GM12878 (cell line): ENCODE data around the gene ABCA9. TPM values are rescaled to one million over a fixed set of nuclear protein-coding genes. Genes with fewer than 3 reads are reported as not detected.

Source experiments
- ATAC-seq: fragments of 200-7000 bp; cut with Tn5 transposase; 3 replicates; pipeline ENCODE4 v1.9.1; 2020; ENCODE audit warnings: mild to moderate bottlenecking, moderate library complexity
- BruUV-seq: library from RNA; stranded (reverse); fragments of 400-500 nt; replicated peaks from 2 replicates; lab custom pipeline; 2021; lab: Mats Ljungman, UMichigan
- CTCF ChIA-PET: fragments of 300-600 bp; sonication (Branson Sonifier 250); formaldehyde crosslinking; extraction: SDS; loops from one replicate; lab custom pipeline; 2021; ENCODE audit warnings: inconsistent platforms; lab: Yijun Ruan, JAX
- POLR2A ChIA-PET: fragments of 350-600 bp; formaldehyde crosslinking; extraction: SDS; loops from one replicate; lab custom pipeline; 2021; ENCODE audit warnings: inconsistent platforms; lab: Charles Lee
- RAD21 ChIA-PET: fragments of 300-600 bp; sonication (Branson Sonifier 250); formaldehyde crosslinking; loops from one replicate; lab custom pipeline; 2023; ENCODE audit warnings: antibody characterized with exemption; ENCODE audit not compliant: unreplicated experiment; lab: Charles Lee
- SMC1A ChIA-PET: fragments of 300-600 bp; sonication (Branson Sonifier 250); formaldehyde crosslinking; loops from one replicate; lab custom pipeline; 2023; ENCODE audit not compliant: unreplicated experiment, uncharacterized antibody; lab: Charles Lee
- DNase-seq: peaks from one replicate; pipeline ENCODE4 v3.0.0-alpha.2; 2011; ENCODE audit warnings: low read depth, low spot score
- FAIRE-seq: peaks from 3 replicates; lab custom pipeline; 2011; peaks lifted over from hg19 to GRCh38; lab: Jason Lieb, UNC
- H2AFZ ChIP-seq: 2 replicates; pipeline ENCODE4 v1.6.0; 2011; ENCODE audit warnings: low read depth, low read length, control low read depth; ENCODE audit not compliant: control insufficient read depth
- H3K27ac ChIP-seq: 2 replicates; pipeline ENCODE4 v1.5.1; 2011; ENCODE audit warnings: control low read depth; ENCODE audit not compliant: control insufficient read depth, insufficient read depth
- H3K27me3 ChIP-seq, 2 experiments: replicated peaks in 1 of 2; 2 replicates each; pipeline versions ENCODE4 v1.6.0 to v1.6.1; 2011; ENCODE audit warnings: low read length in 1 of 2; ENCODE audit not compliant: control insufficient read depth in 2 of 2, insufficient read depth in 2 of 2
- H3K36me3 ChIP-seq, 2 experiments: 2 replicates each; pipeline ENCODE4 v1.5.1; 2011; ENCODE audit warnings: low read length in 1 of 2; ENCODE audit not compliant: control insufficient read depth in 2 of 2, insufficient read depth in 2 of 2
- H3K4me1 ChIP-seq: 2 replicates; pipeline ENCODE4 v1.6.1; 2011; ENCODE audit warnings: mild to moderate bottlenecking, low read length, moderate library complexity, mixed read lengths; ENCODE audit not compliant: control insufficient read depth, insufficient read depth
- H3K4me2 ChIP-seq: 2 replicates; pipeline ENCODE4 v1.6.0; 2011; ENCODE audit warnings: control low read depth; ENCODE audit not compliant: control insufficient read depth, insufficient read depth
- H3K4me3 ChIP-seq: fragments of 200-600 bp; sonication (generic); 2 replicates; pipeline ENCODE4 v1.5.1; 2016
- H3K79me2 ChIP-seq: 2 replicates; pipeline ENCODE4 v1.6.0; 2011; ENCODE audit warnings: low read length; ENCODE audit not compliant: control insufficient read depth, insufficient read depth
- H3K9ac ChIP-seq: 2 replicates; pipeline ENCODE4 v1.8.0; 2011; ENCODE audit warnings: low read length, control low read depth, mixed read lengths; ENCODE audit not compliant: control insufficient read depth, insufficient read depth
- H3K9me3 ChIP-seq: replicated peaks from 3 replicates; pipeline ENCODE4 v1.5.1; 2011; ENCODE audit warnings: mild to moderate bottlenecking, low read length; ENCODE audit not compliant: control insufficient read depth, insufficient read depth
- H4K20me1 ChIP-seq: 2 replicates; pipeline ENCODE4 v1.6.0; 2011; ENCODE audit not compliant: control insufficient read depth, insufficient read depth
- EGR1 ChIP-seq, 2 experiments: IDR thresholded peaks; 1 replicate in 1 of 2; 2 replicates in 1 of 2; pipeline ENCODE4 v1.6.1; 2011 to 2012; ENCODE audit warnings: low read depth in 2 of 2, low read length in 2 of 2, borderline replicate concordance in 1 of 2, mild to moderate bottlenecking in 1 of 2, moderate library complexity in 1 of 2
- PML ChIP-seq: IDR thresholded peaks from 2 replicates; pipeline ENCODE4 v1.6.1; 2012; ENCODE audit warnings: low read length, inconsistent platforms
- PRDM15 ChIP-seq: fragments of 450-650 bp; formaldehyde crosslinking; IDR thresholded peaks from 2 replicates; pipeline ENCODE4 v1.4.0; 2020; ENCODE audit warnings: mild to moderate bottlenecking, moderate library complexity
- RAD21 ChIP-seq: IDR thresholded peaks from 2 replicates; pipeline ENCODE4 v1.6.1; 2011; ENCODE audit warnings: mild to moderate bottlenecking, low read depth, low read length, moderate library complexity; ENCODE audit not compliant: insufficient read depth
- RCOR1 ChIP-seq: conservative IDR thresholded peaks from 2 replicates; pipeline ENCODE4 v1.6.1; 2012; ENCODE audit warnings: low read depth, low read length, improper control_type of control experiment
- RELB ChIP-seq: fragments of 450-650 bp; IDR thresholded peaks from 2 replicates; pipeline ENCODE4 v1.6.1; 2017; ENCODE audit warnings: low read depth, mild to moderate bottlenecking, moderate library complexity
- RUNX3 ChIP-seq: IDR thresholded peaks from 2 replicates; pipeline ENCODE4 v1.6.1; 2012; ENCODE audit warnings: low read length, inconsistent platforms
- SMAD5 ChIP-seq: IDR thresholded peaks from 2 replicates; pipeline ENCODE4 v1.6.1; 2016; ENCODE audit warnings: antibody characterized with exemption, low read depth
- TARDBP ChIP-seq: IDR thresholded peaks from 2 replicates; pipeline ENCODE4 v1.6.1; 2016; ENCODE audit warnings: borderline replicate concordance
- TBL1XR1 ChIP-seq: IDR thresholded peaks from 2 replicates; pipeline ENCODE4 v1.6.1; 2012; ENCODE audit warnings: low read depth, low read length, improper control_type of control experiment
- TCF12 ChIP-seq: IDR thresholded peaks from 2 replicates; pipeline ENCODE4 v1.6.1; 2011; ENCODE audit warnings: low read depth, mild to moderate bottlenecking, low read length
- WRNIP1 ChIP-seq: IDR thresholded peaks from 2 replicates; pipeline ENCODE4 v1.6.1; 2011; ENCODE audit warnings: low read depth, low read length, improper control_type of control experiment, borderline replicate concordance
- ZBED1 ChIP-seq: IDR thresholded peaks from 2 replicates; pipeline ENCODE4 v1.6.1; 2016; ENCODE audit warnings: borderline replicate concordance
- whole genome bisulfite sequencing: methylation state at CpG from one replicate; pipeline ENCODE4 v1.1.6; 2016; ENCODE audit warnings: low lambda C conversion rate; ENCODE audit not compliant: insufficient replicate concordance, insufficient coverage; ENCODE audit errors: missing lambda C conversion rate; 5-methylcytosine and 5-hydroxymethylcytosine counted together
- in situ Hi-C: fragments of 300-500 bp; cut with MboI; formaldehyde crosslinking; loops from 9 replicates; pipeline ENCODE4 v1.14.3; 2018; ENCODE audit warnings: mixed read lengths
- intact Hi-C: fragments of 100-400 bp; cut with micrococcal nuclease; formaldehyde crosslinking; loops from one replicate; pipeline ENCODE4 v1.14.2; 2022; ENCODE audit not compliant: unreplicated experiment
- polyA plus RNA-seq, 11 experiments: library from polyadenylated mRNA; depleted of rRNA in 4 of 11; unstranded in 6 of 11; stranded (reverse) in 5 of 11; fragments of >200 nt; fragmentation: Nextera tagmentation in 4 of 11; fragmentation: Illumina TruSeq in 1 of 11; extraction: Ambion mirVana in 4 of 11; extraction: Trizol in 1 of 11; gene quantifications; 1 replicate in 1 of 11; 2 replicates in 10 of 11; pipeline versions ENCODE4 v1.2.1 to v1.2.3, GENCODE V29; 2011 to 2016; ENCODE audit warnings: inconsistent platforms in 2 of 11, missing spikeins in 2 of 11, low read depth in 1 of 11
- total RNA-seq, 4 experiments: library from RNA; depleted of rRNA in 3 of 4; stranded (reverse); fragments of >200 nt in 3 of 4; fragmentation: Illumina TruSeq in 1 of 4; extraction: Trizol in 1 of 4; gene quantifications; 2 replicates each; pipeline versions ENCODE4 v1.2.1 to v1.2.3, GENCODE V29; 2013 to 2021

The ABCA9 gene
- total and polyA plus RNA-seq, 10 of the 15 experiments (the other 5 are each of a cell fraction or from before 2014, with no cell fraction given), result under 0.01 to 2.9 (median 0.31) TPM

- ChIA-PET RAD21 (interaction anchor here (1.2 kb wide), 1 partner anchor 49 kb away, joined by 3 read pairs; no protein-coding TSS in a partner anchor), SMC1A (interaction anchor here (1.9 kb wide), 1 partner anchor 164 kb away, joined by 6 read pairs; no protein-coding TSS in a partner anchor), CTCF (interaction anchor here (0.9 to 1.4 kb wide), 3 partner anchors 66 to 158 kb away, joined by 3 to 4 read pairs (median 4); no protein-coding TSS in a partner anchor), POLR2A (no interaction called here)
- Histone ChIP-seq H3K79me2 (no peaks in the 10 kb centered on the region), H3K4me2 (no peak overlapping the region), H3K27ac (no peak overlapping the region), H3K9me3 (peaks cover 2% of the 10 kb centered on the region; the same call in 1 of the 3 replicates), H3K9ac (no peak overlapping the region), H3K27me3 (no peaks in the 10 kb centered on the region), H4K20me1 (no peaks in the 10 kb centered on the region), H3K4me1 (no peaks in the 10 kb centered on the region), H3K4me3 (no peak overlapping the region), H2AFZ (no peak overlapping the region), H3K36me3 (no peaks in the 10 kb centered on the region; a peak in 1 of 4 replicates)
- 74% methylated on average over 5 of the region's 5 CpGs for WGBS
- in situ Hi-C loops (no loop called here), intact Hi-C loops (loop anchor here (10.0 kb wide), 1 partner anchor 294 kb away; no protein-coding TSS in a partner anchor)
- no peak for FAIRE-seq
- TF ChIP-seq RAD21 (no peak), PML (no peak), RELB (no peak), ZBED1 (no peak), PRDM15 (CRISPR knock-in tag) (no peak), RCOR1 (no peak), WRNIP1 (no peak), TBL1XR1 (no peak), TCF12 (no peak), SMAD5 (no peak), TARDBP (no peak), RUNX3 (no peak), EGR1 (IDR thresholded peaks at IDR 0.05; ENCODE audit: borderline replicate concordance in 1 of 2, low read depth in 2 of 2, low read length in 2 of 2) (no peak)
- BruUV-seq, result no TSS peak
- DNase-seq, result no peak
- no peak for ATAC-seq
Observed at GRCh38 chr17:69069226-69069750, 8.6 kb upstream of the ABCA9 start.
